Upper lobe of left lung (tissue), 4 donors: ENCODE results near the gene CNTNAP4.

Experiments
- CTCF ChIP-seq, 6 experiments: fragments of 450-650 bp in 4 of 6; fragments of 200-600 bp in 2 of 6; sonication (generic) in 2 of 6; IDR thresholded peaks; one replicate each; pipeline ENCODE4 v1.5.1; 2016 to 2019; ENCODE audit warnings: antibody characterized with exemption in 6 of 6
- EP300 ChIP-seq, 4 donors: sonication (generic); formaldehyde crosslinking; IDR thresholded peaks; one replicate each; pipeline ENCODE4 v1.5.1; 2017; ENCODE audit warnings: antibody characterized with exemption in 4 of 4, control low read depth in 2 of 4
- POLR2A ChIP-seq, 4 donors: fragments of 450-650 bp; IDR thresholded peaks; one replicate each; pipeline ENCODE4 v1.5.1; 2016 to 2017; ENCODE audit warnings: antibody characterized with exemption in 4 of 4, mild to moderate bottlenecking in 2 of 4
- POLR2AphosphoS5 ChIP-seq, 2 donors: sonication (generic); formaldehyde crosslinking; IDR thresholded peaks; one replicate each; pipeline ENCODE4 v1.5.1; 2017; ENCODE audit warnings: antibody characterized with exemption in 2 of 2

- TF ChIP-seq CTCF (IDR thresholded peaks at IDR 0.05) (no peak), EP300 (IDR thresholded peaks at IDR 0.05) (no peak), POLR2AphosphoS5 (IDR thresholded peaks at IDR 0.05) (no peak), POLR2A (IDR thresholded peaks at IDR 0.05) (no peak)
Measured at GRCh38 chr16:76459111-76459510, 181.9 kb downstream of the CNTNAP4 start.
